Astrocyte of the hippocampus (primary cell): ENCODE results near the gene LRRTM4.
"Not testable (repeated sequence)": the region's sequence is repeated elsewhere in the genome, so short reads cannot be mapped to it uniquely, and the experiment has no call there.

ENCODE experiments used
- DNase-seq: peaks from one replicate; pipeline ENCODE4 v3.0.0; 2011; ENCODE audit warnings: low read depth, low spot score

LRRTM4 gene

GRCh38 chr2:76748581-76749296 is 773.4 kb downstream of the LRRTM4 start:
- no peak for DNase-seq

- DNase-seq = no peak
Observed at GRCh38 chr2:76745605-76746004, 776.6 kb downstream of the LRRTM4 start.

GRCh38 chr2:76737607-76738006 is 784.6 kb downstream of the LRRTM4 start:
- DNase-seq = no peak

GRCh38 chr2:76733736-76734135 is 788.4 kb downstream of the LRRTM4 start:
- DNase-seq = no peak

DNA sequence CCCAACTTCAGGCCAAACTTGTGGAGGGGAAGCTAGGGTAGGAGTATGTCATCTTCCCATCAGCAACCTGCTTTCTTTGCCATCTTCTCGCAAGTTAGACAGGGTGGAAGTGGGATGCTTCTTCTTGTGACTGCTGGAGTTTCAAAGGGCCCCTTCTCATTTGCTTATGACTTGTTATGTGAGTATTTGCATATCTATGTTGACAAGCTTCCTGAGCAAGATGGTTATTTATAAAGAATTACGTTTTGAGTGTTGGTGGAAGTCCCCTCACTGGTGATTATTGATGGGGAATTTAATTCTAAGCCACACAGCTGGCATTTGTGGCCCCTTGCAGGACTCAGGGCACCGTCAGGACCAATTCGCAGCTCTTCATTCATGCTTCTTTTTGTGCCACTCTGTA is 791.0 kb downstream of the LRRTM4 start:
- DNase-seq = no peak

DNA sequence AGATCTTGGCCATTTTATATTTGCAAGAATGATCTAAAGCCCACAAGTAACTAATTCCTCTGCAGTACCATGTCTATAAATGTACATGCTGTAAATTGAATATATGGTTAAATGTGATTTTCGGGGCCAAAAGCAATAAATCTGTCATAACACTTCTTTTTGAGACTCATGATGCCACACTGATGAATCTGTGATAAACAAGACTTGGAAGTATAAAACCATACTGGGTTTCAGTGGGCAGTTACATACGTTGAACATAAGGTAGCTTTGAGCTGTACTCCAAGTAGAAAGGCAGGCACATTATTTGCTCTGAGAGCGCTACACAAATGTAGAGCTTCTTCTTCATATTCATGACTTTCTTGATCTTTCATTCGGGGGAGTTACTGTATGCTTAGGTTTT is 792.2 kb downstream of the LRRTM4 start:
- DNase-seq = no peak

- no peak for DNase-seq
Observed at GRCh38 chr2:76721226-76721625, 801.0 kb downstream of the LRRTM4 start.

GRCh38 chr2:76713312-76713711 is 808.9 kb downstream of the LRRTM4 start:
- DNase-seq = no peak

DNA sequence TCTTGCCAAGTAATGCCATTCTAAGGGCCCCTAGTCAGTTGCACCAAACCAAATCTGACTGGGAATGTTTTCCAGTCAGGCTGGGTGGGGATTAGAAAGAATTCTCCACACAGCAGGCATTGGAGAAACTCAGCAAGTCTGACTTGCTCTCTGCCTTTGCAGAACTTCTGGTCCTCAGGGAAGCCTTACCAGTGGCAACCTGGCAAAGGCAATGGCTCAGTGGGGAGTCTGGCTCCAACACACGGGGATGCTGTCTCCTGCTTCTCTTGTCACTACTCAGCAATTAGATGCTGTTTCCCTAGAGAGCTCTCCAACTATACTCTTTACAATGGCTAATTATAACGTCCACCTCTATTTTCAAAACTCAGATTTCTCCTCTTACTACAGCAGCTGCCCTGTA is 810.7 kb downstream of the LRRTM4 start:
- no peak for DNase-seq

DNA sequence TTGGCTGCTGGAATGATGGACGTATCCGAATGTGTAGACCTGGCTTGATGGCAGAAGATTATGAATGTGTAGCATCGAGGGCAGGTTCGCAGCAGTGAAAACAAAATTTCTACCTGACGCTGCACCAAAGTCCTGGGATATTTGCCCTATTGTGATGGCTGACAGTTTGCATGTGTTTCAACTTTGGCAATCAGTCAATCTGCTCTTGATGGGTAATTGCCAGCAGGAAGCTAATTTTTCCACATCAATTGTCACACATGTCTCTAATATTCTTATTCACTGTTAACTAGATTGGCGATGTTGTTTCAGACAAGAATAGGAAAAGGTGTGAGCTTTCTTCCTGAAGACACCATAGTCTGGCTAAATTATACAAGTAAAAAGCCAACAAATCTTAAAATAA is 821.3 kb downstream of the LRRTM4 start:
- no peak for DNase-seq

DNA sequence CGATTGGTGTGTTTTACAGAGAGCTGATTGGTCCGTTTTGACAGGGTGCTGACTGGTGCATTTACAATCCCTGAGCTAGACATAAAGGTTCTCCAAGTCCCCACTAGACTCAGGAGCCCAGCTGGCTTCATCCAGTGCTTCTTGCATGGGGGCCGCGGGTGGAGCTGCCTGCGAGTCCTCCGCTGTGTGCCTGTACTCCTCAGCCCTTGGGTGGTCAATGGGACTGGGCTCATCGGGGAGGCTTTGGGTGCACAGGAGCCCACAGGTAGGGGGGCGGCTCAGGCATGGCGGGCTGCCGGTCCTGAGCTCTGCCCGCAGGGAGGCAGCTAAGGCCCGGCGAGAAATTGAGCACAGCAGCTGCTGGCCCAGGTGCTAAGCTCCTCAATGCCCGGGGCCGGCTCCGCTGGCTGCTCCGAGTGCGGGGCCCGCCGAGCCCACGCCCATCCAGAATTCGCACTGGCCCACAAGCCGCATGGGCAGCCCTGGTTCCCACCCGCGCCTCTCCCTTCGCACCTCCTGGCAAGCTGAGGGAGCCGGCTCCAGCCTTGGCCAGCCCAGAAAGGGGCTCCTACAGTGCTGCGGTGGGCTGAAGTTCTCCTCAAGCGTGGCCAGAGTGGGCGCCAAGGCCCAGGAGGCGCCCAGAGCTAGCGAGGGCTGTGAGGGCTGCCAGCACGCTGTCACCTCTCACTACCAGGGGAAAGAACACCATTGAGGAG is 824.0 kb downstream of the LRRTM4 start:
- DNase-seq = not testable (repeated sequence)
